ENCODE results near the gene FOXJ1.

DNA sequence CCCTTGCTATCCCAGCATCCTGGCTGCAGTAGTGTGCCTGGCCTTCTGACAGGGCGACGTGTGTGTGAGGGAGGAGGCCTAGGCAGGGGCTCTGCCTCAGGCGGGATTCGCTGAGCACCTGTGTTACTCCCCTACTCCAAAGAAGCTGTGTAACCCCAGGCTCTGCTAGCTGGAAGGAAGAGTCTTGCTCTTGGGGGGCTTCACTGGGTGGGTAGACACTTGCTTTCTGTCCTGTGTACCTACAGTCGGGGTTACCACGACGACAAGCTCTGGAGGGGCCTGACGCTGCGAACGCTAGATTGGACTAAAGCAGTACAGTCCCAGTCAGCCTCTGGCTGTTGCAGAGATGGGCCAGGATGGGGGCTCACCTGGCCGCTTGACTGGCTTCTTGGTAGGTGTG is 47.0 kb downstream of the FOXJ1 start:
- TF ChIP-seq, protein P1, sequence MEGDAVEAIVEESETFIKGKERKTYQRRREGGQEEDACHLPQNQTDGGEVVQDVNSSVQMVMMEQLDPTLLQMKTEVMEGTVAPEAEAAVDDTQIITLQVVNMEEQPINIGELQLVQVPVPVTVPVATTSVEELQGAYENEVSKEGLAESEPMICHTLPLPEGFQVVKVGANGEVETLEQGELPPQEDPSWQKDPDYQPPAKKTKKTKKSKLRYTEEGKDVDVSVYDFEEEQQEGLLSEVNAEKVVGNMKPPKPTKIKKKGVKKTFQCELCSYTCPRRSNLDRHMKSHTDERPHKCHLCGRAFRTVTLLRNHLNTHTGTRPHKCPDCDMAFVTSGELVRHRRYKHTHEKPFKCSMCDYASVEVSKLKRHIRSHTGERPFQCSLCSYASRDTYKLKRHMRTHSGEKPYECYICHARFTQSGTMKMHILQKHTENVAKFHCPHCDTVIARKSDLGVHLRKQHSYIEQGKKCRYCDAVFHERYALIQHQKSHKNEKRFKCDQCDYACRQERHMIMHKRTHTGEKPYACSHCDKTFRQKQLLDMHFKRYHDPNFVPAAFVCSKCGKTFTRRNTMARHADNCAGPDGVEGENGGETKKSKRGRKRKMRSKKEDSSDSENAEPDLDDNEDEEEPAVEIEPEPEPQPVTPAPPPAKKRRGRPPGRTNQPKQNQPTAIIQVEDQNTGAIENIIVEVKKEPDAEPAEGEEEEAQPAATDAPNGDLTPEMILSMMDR (IDR thresholded peaks at IDR 0.05), result no peak
- TF ChIP-seq POLR2A (IDR thresholded peaks at IDR 0.05), result no peak

Data from body of pancreas (tissue), 4 donors.